Activated CD4-positive, alpha-beta T cell treated with anti-CD3 and anti-CD28 coated beads, Interleukin-2, amount 10 ng/mL, durations not matched to agents 7 days and 5 days (primary cell): Measurements from ENCODE around the gene VARS2. TPM values are rescaled to one million over a fixed set of nuclear protein-coding genes. Genes with fewer than 3 reads are reported as not detected.

Source experiments
- CTCF ChIA-PET: fragments of 350-600 bp; sonication (Branson Sonifier 250); formaldehyde crosslinking; loops from one replicate; lab custom pipeline; 2021; ENCODE audit warnings: antibody characterized with exemption; lab: Charles Lee
- POLR2A ChIA-PET: fragments of 350-600 bp; sonication (Branson Sonifier 250); formaldehyde crosslinking; loops from one replicate; lab custom pipeline; 2021; ENCODE audit warnings: antibody characterized with exemption; lab: Charles Lee
- DNase-seq: peaks from one replicate; pipeline ENCODE4 v3.0.0-alpha.2; 2020
- H3K27ac Mint-ChIP-seq: one replicate; pipeline ENCODE4 v1.8.0; 2021; ENCODE audit warnings: mild to moderate bottlenecking, moderate library complexity, mixed read lengths
- H3K27me3 Mint-ChIP-seq: one replicate; pipeline ENCODE4 v1.8.0; 2021; ENCODE audit warnings: mixed read lengths
- H3K36me3 Mint-ChIP-seq: one replicate; pipeline ENCODE4 v1.8.0; 2021; ENCODE audit warnings: low read depth, mixed read lengths
- H3K4me1 Mint-ChIP-seq: one replicate; pipeline ENCODE4 v1.8.0; 2021; ENCODE audit warnings: mixed read lengths
- H3K4me3 Mint-ChIP-seq: one replicate; pipeline ENCODE4 v1.8.0; 2021; ENCODE audit warnings: mild to moderate bottlenecking, moderate library complexity, mixed read lengths
- H3K9me3 Mint-ChIP-seq: one replicate; pipeline ENCODE4 v1.8.0; 2021; ENCODE audit warnings: mixed read lengths
- total RNA-seq, 2 experiments: library from RNA; stranded (reverse); gene quantifications; one replicate each; pipeline ENCODE4 v1.2.3, GENCODE V29; 2021

The VARS2 gene
- total RNA-seq, 2 experiments from 2014 or later, result 34.3 to 40.2 TPM

GRCh38 chr6:30880698-30881252 is 33.3 kb upstream of the VARS2 start:
- POLR2A ChIA-PET, result no interaction called here
- no peak overlapping the region for H3K4me3 Mint-ChIP-seq
- H3K4me1 Mint-ChIP-seq, result peaks cover 34% of the 10 kb centered on the region

DNA sequence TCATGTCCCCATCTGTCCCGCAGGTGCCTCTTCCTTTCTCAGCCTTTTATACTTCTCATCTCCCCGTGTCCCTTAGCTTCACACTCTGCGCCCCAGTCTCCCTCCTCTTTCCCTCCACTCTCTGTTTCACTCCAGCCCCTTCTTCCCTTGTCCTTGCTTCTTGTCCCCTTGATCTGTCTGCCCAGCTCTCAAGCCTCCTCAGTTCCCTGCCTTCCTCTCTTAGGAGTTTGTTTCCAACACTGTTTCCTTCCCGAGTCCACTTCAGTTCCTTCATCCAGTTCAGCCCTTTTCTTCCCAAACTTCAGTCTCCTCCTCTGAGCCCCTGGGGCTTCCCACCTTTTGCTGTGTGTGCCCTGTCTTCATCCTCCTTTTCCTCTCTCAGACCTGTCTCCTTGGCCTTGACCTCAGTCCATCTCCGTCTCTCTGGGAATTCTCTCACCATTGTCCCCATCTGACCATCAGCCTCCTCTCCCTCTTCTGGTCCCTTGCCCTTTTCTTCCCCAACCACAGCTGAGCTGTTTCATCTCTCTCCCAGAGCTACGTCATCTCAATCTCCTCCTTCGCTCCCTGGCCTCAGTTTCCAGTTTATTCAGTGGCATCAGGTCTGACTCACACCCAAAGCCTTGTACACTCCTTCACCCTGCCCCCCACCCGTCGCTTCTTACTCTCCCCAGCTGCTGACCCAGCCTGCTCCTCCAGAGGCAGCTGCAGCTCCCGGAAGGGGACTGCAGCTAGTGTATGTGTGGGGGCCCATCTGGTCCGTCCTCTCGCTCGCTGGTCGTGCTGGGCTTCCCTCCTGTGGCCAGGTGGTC is 32.4 kb upstream of the VARS2 start:
- Mint-ChIP-seq H3K36me3 (no peaks in the 10 kb centered on the region), H3K4me3 (no peak overlapping the region), H3K27ac (no peak overlapping the region), H3K27me3 (peaks cover 20% of the 10 kb centered on the region), H3K9me3 (no peaks in the 10 kb centered on the region), H3K4me1 (peaks cover 40% of the 10 kb centered on the region)
- no peak for DNase-seq
- CTCF ChIA-PET, result interaction anchor here (0.9 to 2.9 kb wide), 6 partner anchors 14 to 205 kb away, joined by 3 to 12 read pairs (median 3); partner anchors contain the start of gene VARS2
- POLR2A ChIA-PET, result no interaction called here

More at GRCh38 chr6:30880698-30881252, 33.3 kb upstream of the VARS2 start:
- CTCF ChIA-PET, result interaction anchor here (1.0 to 2.9 kb wide), 3 partner anchors 13 to 206 kb away, joined by 3 to 12 read pairs (median 4); no protein-coding TSS in a partner anchor
- Mint-ChIP-seq H3K27me3 (peaks cover 17% of the 10 kb centered on the region), H3K27ac (no peak overlapping the region), H3K9me3 (no peaks in the 10 kb centered on the region), H3K36me3 (no peaks in the 10 kb centered on the region)
- no peak for DNase-seq

- Mint-ChIP-seq H3K27ac (no peak overlapping the region), H3K36me3 (no peaks in the 10 kb centered on the region), H3K27me3 (peaks cover 20% of the 10 kb centered on the region), H3K9me3 (no peaks in the 10 kb centered on the region), H3K4me1 (peaks cover 37% of the 10 kb centered on the region), H3K4me3 (no peak overlapping the region)
- DNase-seq, result no peak
- ChIA-PET POLR2A (no interaction called here), CTCF (interaction anchor here (0.7 to 2.9 kb wide), 7 partner anchors 14 to 197 kb away, joined by 3 to 12 read pairs (median 3); partner anchors contain the start of gene VARS2)
Measured at GRCh38 chr6:30882204-30882758, 31.8 kb upstream of the VARS2 start.

- H3K4me3 Mint-ChIP-seq, result peak overlapping the region; percentile 70
- CTCF ChIA-PET, result interaction anchor here (0.6 to 2.9 kb wide), 11 partner anchors 13 to 152 kb away, joined by 3 to 12 read pairs (median 3); partner anchors contain the start of gene VARS2
- H3K27me3 Mint-ChIP-seq, result peaks cover 20% of the 10 kb centered on the region
Measured at GRCh38 chr6:30882759-30883684, 31.0 kb upstream of the VARS2 start.

GRCh38 chr6:30883685-30884520 is 30.1 kb upstream of the VARS2 start, which contains the start of gene DDR1:
DDR1 (plus strand) TSS chr6:30884519; CDS start chr6:30888730, 4,211 bp downstream.
- Mint-ChIP-seq H3K27ac (no peak within 1 kb of the TSS), H3K4me3 (peak within 1 kb of the TSS; percentile 71), H3K4me1 (peaks cover 31% of the 10 kb centered on the region), H3K36me3 (no peaks in the 10 kb centered on the region), H3K9me3 (no peaks in the 10 kb centered on the region), H3K27me3 (peaks cover 20% of the 10 kb centered on the region)
- POLR2A ChIA-PET, result interaction anchor here (0.6 kb wide), 1 partner anchor 101 kb away, joined by 5 read pairs; no protein-coding TSS in a partner anchor
- CTCF ChIA-PET, result interaction anchor here (0.7 to 2.2 kb wide), 7 partner anchors 12 to 161 kb away, joined by 3 to 7 read pairs (median 3); no protein-coding TSS in a partner anchor
- peak; percentile 47 for DNase-seq

More at GRCh38 chr6:30882759-30883684, 31.0 kb upstream of the VARS2 start:
- H3K36me3 Mint-ChIP-seq, result no peaks in the 10 kb centered on the region
- peak overlapping the region; percentile 70 for H3K27ac Mint-ChIP-seq
- POLR2A ChIA-PET, result interaction anchor here (0.6 kb wide), 1 partner anchor 102 kb away, joined by 5 read pairs; no protein-coding TSS in a partner anchor
- peaks cover 31% of the 10 kb centered on the region for H3K4me1 Mint-ChIP-seq
- DNase-seq, result no peak
- H3K9me3 Mint-ChIP-seq, result no peaks in the 10 kb centered on the region

DNA sequence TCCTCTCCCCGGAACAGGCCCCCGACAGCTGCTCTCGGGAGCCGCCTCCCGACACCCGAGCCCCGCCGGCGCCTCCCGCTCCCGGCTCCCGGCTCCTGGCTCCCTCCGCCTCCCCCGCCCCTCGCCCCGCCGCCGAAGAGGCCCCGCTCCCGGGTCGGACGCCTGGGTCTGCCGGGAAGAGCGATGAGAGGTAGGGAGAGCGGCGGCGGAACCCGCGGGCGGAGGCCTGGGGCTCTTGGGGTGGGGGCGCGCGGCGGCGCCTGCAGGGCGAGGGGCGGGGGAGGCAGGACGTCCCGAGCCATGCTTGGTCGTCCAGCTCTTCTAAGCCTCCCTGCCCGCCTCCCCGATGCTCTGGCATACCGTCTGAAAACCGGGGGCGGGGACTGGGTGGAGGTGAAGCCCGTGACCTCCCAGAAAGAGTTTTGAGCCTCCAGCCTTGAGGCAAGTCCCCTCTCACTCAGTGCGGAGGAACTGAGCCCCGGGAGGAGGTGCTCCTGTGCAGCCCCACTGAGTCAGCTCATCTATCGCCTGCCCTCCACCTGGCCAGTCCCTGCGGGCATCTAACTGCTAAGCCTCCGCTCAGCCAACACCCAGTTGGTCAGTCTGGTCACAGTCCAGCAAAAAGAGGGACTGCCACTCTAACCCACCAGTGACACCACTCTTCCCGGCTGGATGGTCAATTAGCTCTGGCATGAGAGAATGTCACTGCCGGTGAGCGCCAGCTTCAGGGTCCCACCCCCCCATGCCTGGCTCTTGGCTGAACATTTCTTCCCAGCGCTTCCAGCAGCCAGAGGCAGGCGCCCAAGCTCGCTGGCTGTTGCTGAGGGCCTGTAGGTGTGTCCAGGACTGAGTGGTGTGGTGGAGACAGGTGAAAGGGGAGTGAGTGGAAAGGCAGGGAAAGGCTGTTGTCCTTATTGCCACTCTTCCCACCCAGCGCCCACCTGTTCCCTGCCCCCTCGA is 29.2 kb upstream of the VARS2 start:
- peak; percentile 46 for DNase-seq

GRCh38 chr6:30885481-30885998 is 28.5 kb upstream of the VARS2 start:
- H3K27ac Mint-ChIP-seq, result no peak overlapping the region
- ChIA-PET POLR2A (interaction anchor here (0.6 kb wide), 1 partner anchor 130 kb away, joined by 4 read pairs; no protein-coding TSS in a partner anchor), CTCF (interaction anchor here (1.3 kb wide), 1 partner anchor 21 kb away, joined by 4 read pairs; no protein-coding TSS in a partner anchor)
- no peak for DNase-seq
- no peaks in the 10 kb centered on the region for H3K36me3 Mint-ChIP-seq
- peaks cover 31% of the 10 kb centered on the region for H3K4me1 Mint-ChIP-seq
- peaks cover 20% of the 10 kb centered on the region for H3K27me3 Mint-ChIP-seq
- H3K9me3 Mint-ChIP-seq, result no peaks in the 10 kb centered on the region
- H3K4me3 Mint-ChIP-seq, result peak overlapping the region; percentile 71

More for the DNA sequence above, 29.2 kb upstream of the VARS2 start:
- peaks cover 20% of the 10 kb centered on the region for H3K27me3 Mint-ChIP-seq
- peak overlapping the region; percentile 71 for H3K4me3 Mint-ChIP-seq
- peaks cover 31% of the 10 kb centered on the region for H3K4me1 Mint-ChIP-seq
- POLR2A ChIA-PET, result interaction anchor here (0.6 kb wide), 1 partner anchor 129 kb away, joined by 4 read pairs; no protein-coding TSS in a partner anchor
- no peaks in the 10 kb centered on the region for H3K9me3 Mint-ChIP-seq
- H3K36me3 Mint-ChIP-seq, result no peaks in the 10 kb centered on the region
- CTCF ChIA-PET, result interaction anchor here (0.6 to 2.2 kb wide), 5 partner anchors 11 to 309 kb away, joined by 3 to 7 read pairs (median 3); no protein-coding TSS in a partner anchor
- H3K27ac Mint-ChIP-seq, result no peak overlapping the region

DNA sequence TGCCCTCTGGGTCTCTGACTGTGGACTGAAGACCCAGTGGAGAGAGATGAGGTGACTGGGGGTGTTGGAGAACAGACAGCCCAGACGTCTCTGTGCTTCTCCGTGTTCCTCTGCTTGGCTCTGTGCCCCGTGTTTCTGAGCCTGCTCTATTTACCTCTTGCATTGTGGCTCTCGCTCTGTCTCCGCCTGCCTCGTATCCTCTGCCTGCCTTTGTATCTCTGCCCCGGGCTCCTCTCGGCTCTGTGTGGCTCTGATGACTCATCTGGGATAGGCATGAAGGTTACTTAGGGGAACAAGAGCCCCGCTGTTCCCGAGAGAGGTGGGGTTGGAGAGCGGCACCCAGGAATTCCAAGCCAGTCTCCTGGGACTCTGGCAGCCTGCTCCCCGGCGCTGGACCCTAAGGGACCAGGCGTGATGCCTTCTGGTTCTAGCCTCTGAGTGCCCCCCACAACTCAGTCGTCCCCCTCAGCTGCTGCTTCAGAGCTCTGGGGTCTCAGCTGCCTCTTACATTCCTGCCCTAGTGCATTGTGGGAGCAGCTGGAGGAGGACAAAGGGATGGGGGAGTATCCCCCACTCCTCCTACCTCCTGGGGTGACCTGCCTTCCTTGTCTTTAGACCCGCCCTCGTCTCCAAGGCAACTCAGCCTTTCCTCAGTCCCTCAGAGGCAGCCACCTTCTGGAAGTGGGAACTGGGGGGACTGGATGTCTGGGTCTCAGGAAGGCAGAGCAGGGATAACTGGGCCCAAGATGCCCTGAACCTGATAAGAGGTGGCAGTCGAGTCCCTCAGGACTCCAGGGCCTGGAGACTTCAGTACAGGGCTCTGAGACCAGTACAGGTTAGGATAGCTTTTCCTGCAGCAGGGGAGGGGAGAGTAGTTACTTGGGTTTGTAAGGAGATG is 27.8 kb upstream of the VARS2 start:
- H3K27ac Mint-ChIP-seq, result peak overlapping the region; percentile 1

DNA sequence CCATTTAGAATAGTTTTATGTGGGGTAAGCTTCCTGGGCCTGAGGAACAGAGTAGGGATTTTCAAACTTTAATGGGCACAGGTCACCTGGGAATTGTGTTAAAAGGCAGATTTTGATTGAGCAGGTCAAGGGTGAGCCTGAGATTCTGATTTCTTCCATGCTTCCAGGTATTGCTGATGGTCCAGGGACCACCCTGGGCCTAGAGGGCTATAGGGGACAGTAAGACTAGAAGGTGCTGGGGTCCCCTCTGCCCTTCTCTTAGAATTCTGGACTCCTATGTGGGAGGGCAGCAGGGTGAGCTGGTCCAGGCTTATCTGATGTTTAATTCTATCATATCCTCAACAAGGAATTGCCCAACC is 27.2 kb upstream of the VARS2 start:
- H3K27ac Mint-ChIP-seq, result peak overlapping the region; percentile 1
- H3K4me1 Mint-ChIP-seq, result peaks cover 31% of the 10 kb centered on the region
- H3K9me3 Mint-ChIP-seq, result no peaks in the 10 kb centered on the region
- DNase-seq, result no peak
- peaks cover 14% of the 10 kb centered on the region for H3K27me3 Mint-ChIP-seq
- CTCF ChIA-PET, result no interaction called here
- POLR2A ChIA-PET, result no interaction called here
- H3K36me3 Mint-ChIP-seq, result no peaks in the 10 kb centered on the region
- no peak overlapping the region for H3K4me3 Mint-ChIP-seq

More for the DNA sequence above, 27.8 kb upstream of the VARS2 start:
- ChIA-PET CTCF (interaction anchor here (1.3 kb wide), 1 partner anchor 20 kb away, joined by 4 read pairs; no protein-coding TSS in a partner anchor), POLR2A (no interaction called here)
- H3K9me3 Mint-ChIP-seq, result no peaks in the 10 kb centered on the region
- peaks cover 20% of the 10 kb centered on the region for H3K27me3 Mint-ChIP-seq
- peak overlapping the region; percentile 71 for H3K4me3 Mint-ChIP-seq
- no peak for DNase-seq
- no peaks in the 10 kb centered on the region for H3K36me3 Mint-ChIP-seq
- peaks cover 31% of the 10 kb centered on the region for H3K4me1 Mint-ChIP-seq
